ENCODE results near the gene BABAM2.

Gene BABAM2

DNA sequence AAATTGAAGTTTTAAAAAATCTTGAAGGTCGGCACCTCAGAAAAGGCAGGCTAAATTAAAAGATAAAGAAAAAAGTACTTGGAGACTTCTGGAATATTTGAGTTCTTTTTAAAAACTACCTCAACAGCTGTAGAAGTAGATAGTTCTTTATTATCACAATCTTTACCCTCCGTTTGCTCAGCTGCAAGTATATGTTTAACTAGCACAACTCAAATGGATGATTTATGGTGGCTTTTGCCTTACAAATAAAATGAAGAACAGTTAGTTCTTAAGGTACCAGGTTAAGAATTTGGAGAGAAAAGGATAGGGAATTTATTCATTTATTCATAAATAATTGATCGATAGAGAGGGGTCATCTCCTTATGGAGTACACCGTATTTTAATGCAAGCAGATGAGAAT is 264.6 kb downstream of the BABAM2 start:
- H3K4me3 ChIP-seq (ENCODE audit: low read depth, low read length), result no peak overlapping the region
- TF ChIP-seq, protein P1, sequence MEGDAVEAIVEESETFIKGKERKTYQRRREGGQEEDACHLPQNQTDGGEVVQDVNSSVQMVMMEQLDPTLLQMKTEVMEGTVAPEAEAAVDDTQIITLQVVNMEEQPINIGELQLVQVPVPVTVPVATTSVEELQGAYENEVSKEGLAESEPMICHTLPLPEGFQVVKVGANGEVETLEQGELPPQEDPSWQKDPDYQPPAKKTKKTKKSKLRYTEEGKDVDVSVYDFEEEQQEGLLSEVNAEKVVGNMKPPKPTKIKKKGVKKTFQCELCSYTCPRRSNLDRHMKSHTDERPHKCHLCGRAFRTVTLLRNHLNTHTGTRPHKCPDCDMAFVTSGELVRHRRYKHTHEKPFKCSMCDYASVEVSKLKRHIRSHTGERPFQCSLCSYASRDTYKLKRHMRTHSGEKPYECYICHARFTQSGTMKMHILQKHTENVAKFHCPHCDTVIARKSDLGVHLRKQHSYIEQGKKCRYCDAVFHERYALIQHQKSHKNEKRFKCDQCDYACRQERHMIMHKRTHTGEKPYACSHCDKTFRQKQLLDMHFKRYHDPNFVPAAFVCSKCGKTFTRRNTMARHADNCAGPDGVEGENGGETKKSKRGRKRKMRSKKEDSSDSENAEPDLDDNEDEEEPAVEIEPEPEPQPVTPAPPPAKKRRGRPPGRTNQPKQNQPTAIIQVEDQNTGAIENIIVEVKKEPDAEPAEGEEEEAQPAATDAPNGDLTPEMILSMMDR (IDR thresholded peaks at IDR 0.05; ENCODE audit: low read depth, low read length), result no peak
- TF ChIP-seq, protein P2, sequence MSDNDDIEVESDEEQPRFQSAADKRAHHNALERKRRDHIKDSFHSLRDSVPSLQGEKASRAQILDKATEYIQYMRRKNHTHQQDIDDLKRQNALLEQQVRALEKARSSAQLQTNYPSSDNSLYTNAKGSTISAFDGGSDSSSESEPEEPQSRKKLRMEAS (IDR thresholded peaks at IDR 0.05; ENCODE audit: low read depth, low read length), result no peak
- no peak for TF ChIP-seq MYC (IDR thresholded peaks at IDR 0.05; ENCODE audit: low read depth, low read length)
- TF ChIP-seq POLR2A (IDR thresholded peaks at IDR 0.05; ENCODE audit: extremely low read depth, insufficient read length), result no peak
- no peak for DNase-seq (ENCODE audit: low read depth)

DNA sequence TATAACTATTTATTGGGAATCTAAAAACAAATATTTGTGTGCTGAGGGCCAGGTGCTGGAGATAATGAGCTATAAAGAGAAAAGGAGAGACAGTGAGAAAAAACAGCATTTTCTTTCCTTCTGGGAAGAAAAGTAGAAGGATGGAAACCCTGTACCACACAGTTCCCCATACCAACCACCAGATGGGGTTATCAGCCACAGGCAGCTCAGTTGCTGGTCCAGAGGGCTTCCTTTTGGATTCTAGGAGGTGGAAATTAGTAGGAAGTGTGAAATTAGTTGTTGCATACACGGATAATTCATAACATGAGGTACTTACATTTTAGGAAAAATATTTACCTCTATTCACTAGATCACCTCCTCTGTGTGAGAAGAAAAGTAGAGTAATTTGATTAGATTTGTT is 265.1 kb downstream of the BABAM2 start:
- DNase-seq (ENCODE audit: low read depth), result peak; percentile 40
- no peak overlapping the region for H3K4me3 ChIP-seq (ENCODE audit: low read depth, low read length)
- no peak for TF ChIP-seq MYC (IDR thresholded peaks at IDR 0.05; ENCODE audit: low read depth, low read length)
- TF ChIP-seq, protein P1 (IDR thresholded peaks at IDR 0.05; ENCODE audit: low read depth, low read length), result peak; percentile 70
- no peak for TF ChIP-seq POLR2A (IDR thresholded peaks at IDR 0.05; ENCODE audit: extremely low read depth, insufficient read length)

DNA sequence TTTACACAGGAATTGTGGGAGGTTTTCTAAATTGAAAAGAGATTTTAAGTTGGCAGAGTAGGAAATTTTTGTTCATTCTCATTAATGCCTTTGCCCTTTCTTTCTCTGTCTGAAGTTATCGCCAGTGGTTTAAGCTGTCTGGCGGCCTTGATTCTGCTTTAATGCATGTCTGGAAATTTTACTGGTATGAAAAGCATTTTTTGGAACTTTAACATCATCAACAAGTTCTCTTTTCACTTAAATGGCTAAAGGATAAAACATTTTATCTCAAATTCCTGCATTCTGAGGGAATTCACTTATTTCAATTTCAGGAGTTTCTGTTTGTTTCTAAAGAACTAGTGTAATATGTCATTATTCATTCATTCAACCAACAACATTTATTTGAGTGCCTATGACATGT is 268.3 kb downstream of the BABAM2 start:
- H3K4me3 ChIP-seq (ENCODE audit: low read depth, low read length), result no peak overlapping the region
- no peak for TF ChIP-seq MYC (IDR thresholded peaks at IDR 0.05; ENCODE audit: low read depth, low read length)
- no peak for TF ChIP-seq POLR2A (IDR thresholded peaks at IDR 0.05; ENCODE audit: extremely low read depth, insufficient read length)
- TF ChIP-seq, protein P2 (IDR thresholded peaks at IDR 0.05; ENCODE audit: low read depth, low read length), result no peak
- TF ChIP-seq, protein P1 (IDR thresholded peaks at IDR 0.05; ENCODE audit: low read depth, low read length), result no peak
- no peak for DNase-seq (ENCODE audit: low read depth)

DNA sequence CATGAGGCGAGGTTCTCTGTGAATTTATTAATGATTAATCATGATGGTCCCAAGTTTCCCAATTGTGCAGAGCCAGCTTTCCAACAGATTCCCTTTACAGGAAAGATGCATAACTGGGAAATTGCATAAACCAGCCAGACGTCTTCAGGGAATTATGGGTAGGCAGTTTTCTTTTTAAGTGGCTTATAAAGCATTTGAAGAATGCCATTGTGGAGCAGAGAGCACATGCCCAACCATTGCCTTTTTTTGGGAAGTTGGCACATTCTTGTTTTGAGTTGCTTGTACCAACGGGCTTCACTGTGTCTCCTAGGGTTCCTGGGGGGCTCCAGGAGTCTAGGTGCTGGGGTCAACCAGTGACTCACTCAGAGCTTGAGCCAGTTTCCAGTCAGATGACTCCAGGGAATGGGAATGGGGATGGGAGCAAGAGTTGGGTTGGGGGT is 270.5 kb downstream of the BABAM2 start:
- no peak overlapping the region for H3K4me3 ChIP-seq (ENCODE audit: low read depth, low read length)
- no peak for DNase-seq (ENCODE audit: low read depth)
- TF ChIP-seq, protein P2 (IDR thresholded peaks at IDR 0.05; ENCODE audit: low read depth, low read length), result no peak
- TF ChIP-seq, protein P1 (IDR thresholded peaks at IDR 0.05; ENCODE audit: low read depth, low read length), result no peak
- no peak for TF ChIP-seq POLR2A (IDR thresholded peaks at IDR 0.05; ENCODE audit: extremely low read depth, insufficient read length)
- TF ChIP-seq MYC (IDR thresholded peaks at IDR 0.05; ENCODE audit: low read depth, low read length), result no peak

DNA sequence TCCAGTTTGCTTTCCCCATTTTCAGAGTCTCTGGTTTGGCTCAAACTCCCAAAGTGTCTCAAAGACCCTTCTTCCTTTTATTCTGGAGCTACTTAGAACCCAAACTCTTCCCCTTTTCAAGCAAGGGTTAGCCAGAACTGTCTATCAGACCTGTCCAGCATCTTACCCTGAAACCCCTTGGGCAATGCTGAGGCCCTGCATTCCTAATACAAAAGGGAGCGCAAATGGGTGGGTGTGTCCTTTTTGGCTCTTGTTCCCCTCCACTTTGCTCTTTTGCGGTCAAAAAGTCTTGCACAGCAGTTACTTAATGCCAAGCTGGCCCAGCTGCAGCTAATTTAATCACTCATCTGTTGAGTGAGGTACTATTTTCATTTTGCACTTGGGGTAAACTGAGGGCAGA is 270.9 kb downstream of the BABAM2 start:
- DNase-seq (ENCODE audit: low read depth), result peak; percentile 68
- no peak overlapping the region for H3K4me3 ChIP-seq (ENCODE audit: low read depth, low read length)
- no peak for TF ChIP-seq MYC (IDR thresholded peaks at IDR 0.05; ENCODE audit: low read depth, low read length)
- no peak for TF ChIP-seq POLR2A (IDR thresholded peaks at IDR 0.05; ENCODE audit: extremely low read depth, insufficient read length)
- TF ChIP-seq, protein P1 (IDR thresholded peaks at IDR 0.05; ENCODE audit: low read depth, low read length), result no peak
- TF ChIP-seq, protein P2 (IDR thresholded peaks at IDR 0.05; ENCODE audit: low read depth, low read length), result no peak

DNA sequence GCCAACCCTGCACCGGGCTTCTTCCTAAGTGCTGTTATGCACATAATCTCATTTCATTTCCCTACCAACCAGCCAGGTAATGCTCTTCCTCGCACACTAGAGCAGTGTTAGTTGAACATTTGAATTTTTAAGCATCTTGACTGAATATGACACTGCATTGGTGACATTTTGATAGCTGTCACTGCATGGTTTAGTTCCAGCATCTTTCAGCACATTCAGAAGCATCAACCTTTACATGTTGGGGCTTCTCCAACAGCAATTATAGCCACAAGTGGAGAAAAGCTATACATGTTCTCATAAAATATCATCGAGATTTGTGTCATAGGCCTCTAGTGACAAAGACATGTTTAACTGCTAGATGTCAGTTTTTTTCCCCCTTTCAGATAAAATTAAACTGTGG is 272.0 kb downstream of the BABAM2 start:
- DNase-seq (ENCODE audit: low read depth), result no peak
- no peak for TF ChIP-seq MYC (IDR thresholded peaks at IDR 0.05; ENCODE audit: low read depth, low read length)
- TF ChIP-seq, protein P2 (IDR thresholded peaks at IDR 0.05; ENCODE audit: low read depth, low read length), result no peak
- TF ChIP-seq, protein P1 (IDR thresholded peaks at IDR 0.05; ENCODE audit: low read depth, low read length), result no peak
- no peak for TF ChIP-seq POLR2A (IDR thresholded peaks at IDR 0.05; ENCODE audit: extremely low read depth, insufficient read length)
- no peak overlapping the region for H3K4me3 ChIP-seq (ENCODE audit: low read depth, low read length)
